Fibroblast of the aortic adventitia (primary cell): ENCODE measurements around the gene PPP2R2C. TPM values are rescaled to one million over a fixed set of nuclear protein-coding genes. Genes with fewer than 3 reads are reported as not detected.

ENCODE experiments used
- DNase-seq: peaks from one replicate; pipeline ENCODE4 v3.0.0-alpha.2; 2010; ENCODE audit warnings: low read depth
- H3K4me3 ChIP-seq: 2 replicates; pipeline ENCODE4 v1.5.1; 2011; ENCODE audit warnings: low read depth, mild to moderate bottlenecking, control low read depth, low read length, moderate library complexity
- CTCF ChIP-seq: IDR thresholded peaks from 2 replicates; pipeline ENCODE4 v1.5.1; 2011; ENCODE audit warnings: mild to moderate bottlenecking, low read length, control low read depth, inconsistent platforms; ENCODE audit not compliant: insufficient read depth
- total RNA-seq: library from RNA; depleted of rRNA; stranded (reverse); fragments of >200 nt; gene quantifications from 2 replicates; pipeline ENCODE4 v1.2.3, GENCODE V29; 2012; ENCODE audit warnings: low replicate concordance

The PPP2R2C gene
- total RNA-seq, 1 donor = not detected

- DNase-seq = no peak
- no peak for TF ChIP-seq CTCF
- H3K4me3 ChIP-seq = no peak overlapping the region
Measured at GRCh38 chr4:6404611-6405396, 67.6 kb downstream of the PPP2R2C start.

GRCh38 chr4:6403400-6403685 lies 69.1 kb downstream of the PPP2R2C start:
- no peak overlapping the region for H3K4me3 ChIP-seq
- no peak for DNase-seq
- TF ChIP-seq CTCF = no peak

- TF ChIP-seq CTCF = no peak
- no peak for DNase-seq
- no peak overlapping the region for H3K4me3 ChIP-seq
Measured at GRCh38 chr4:6402566-6403399, 69.6 kb downstream of the PPP2R2C start.

- TF ChIP-seq CTCF = no peak
- DNase-seq = no peak
- H3K4me3 ChIP-seq = no peak overlapping the region
Measured at GRCh38 chr4:6401797-6402196, 70.6 kb downstream of the PPP2R2C start.

- TF ChIP-seq CTCF = no peak
- no peak for DNase-seq
- H3K4me3 ChIP-seq = no peak overlapping the region
Measured at GRCh38 chr4:6396696-6397236, 75.6 kb downstream of the PPP2R2C start.

GRCh38 chr4:6395466-6396228 lies 76.8 kb downstream of the PPP2R2C start:
- DNase-seq = no peak
- TF ChIP-seq CTCF = no peak
- no peak overlapping the region for H3K4me3 ChIP-seq
